ENCODE measurements around the gene CSMD2.

DNA sequence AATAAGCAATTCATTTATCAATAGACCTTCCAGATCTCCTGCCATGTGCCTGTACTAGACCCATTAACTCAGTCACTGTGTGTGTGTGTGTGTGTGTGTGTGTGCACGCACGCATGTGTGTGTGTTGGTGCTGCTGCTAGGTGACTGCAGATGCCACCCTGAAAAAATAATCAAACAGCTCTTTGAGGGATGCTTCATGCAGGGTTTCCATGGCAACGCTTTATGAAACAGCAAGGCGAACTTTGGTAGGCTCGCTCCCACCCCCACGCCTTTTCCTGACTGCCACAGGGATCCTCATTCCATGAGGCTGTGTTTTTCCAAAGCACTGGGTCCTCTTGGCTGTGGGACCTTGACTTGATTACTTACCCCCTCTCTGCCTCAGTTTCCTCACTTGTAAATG is 207.2 kb downstream of the CSMD2 start:
- TF ChIP-seq CTCF (IDR thresholded peaks at IDR 0.05; ENCODE audit: low read depth, low read length) (no peak), EZH2phosphoT487 (IDR thresholded peaks at IDR 0.05; ENCODE audit: low read depth) (no peak)
